Measurements from ENCODE around the gene LIME1.
A peak's percentile ranks its signal among the peaks of the same experiment; 100 is the strongest.

GRCh38 chr20:63707558-63708300, 28.7 kb upstream of the LIME1 start, which contains the start of the genes ARFRP1 and ZGPAT:
- TF ChIP-seq POLR2A (IDR thresholded peaks at IDR 0.05) (peak in 1 of 3 donors; percentile 29), POLR2AphosphoS5 (IDR thresholded peaks at IDR 0.05) (peak; percentile 90 to 95 (median 92)), CTCF (IDR thresholded peaks at IDR 0.05 in 8 of 11, conservative IDR thresholded peaks at IDR 0.05 in 3 of 11) (peak in 3 of 11 experiments; percentile 11 to 40 (median 32))
